HL-60 (cell line): ENCODE data around the gene TMED8.
A peak's percentile ranks its signal among the peaks of the same experiment; 100 is the strongest.

Experiments
- GABPA ChIP-seq: IDR thresholded peaks from 2 replicates; pipeline ENCODE4 v1.6.1; 2012; ENCODE audit warnings: low read depth
- POLR2AphosphoS5 ChIP-seq: IDR thresholded peaks from 2 replicates; pipeline ENCODE4 v1.6.1; 2012; ENCODE audit warnings: low read depth
- SPI1 ChIP-seq: IDR thresholded peaks from 2 replicates; pipeline ENCODE4 v1.6.1; 2012; ENCODE audit warnings: low read depth, mild to moderate bottlenecking, borderline replicate concordance
- TF ChIP-seq, protein P1 (sequence below): IDR thresholded peaks from one replicate; pipeline ENCODE4 v1.5.1; 2011; ENCODE audit warnings: low read length, control low read depth, inconsistent platforms; ENCODE audit not compliant: insufficient read depth
- TF ChIP-seq, protein P2 (sequence below): IDR thresholded peaks from 2 replicates; pipeline ENCODE4 v1.6.1; 2012; ENCODE audit warnings: low read depth; ENCODE audit not compliant: insufficient replicate concordance

DNA sequence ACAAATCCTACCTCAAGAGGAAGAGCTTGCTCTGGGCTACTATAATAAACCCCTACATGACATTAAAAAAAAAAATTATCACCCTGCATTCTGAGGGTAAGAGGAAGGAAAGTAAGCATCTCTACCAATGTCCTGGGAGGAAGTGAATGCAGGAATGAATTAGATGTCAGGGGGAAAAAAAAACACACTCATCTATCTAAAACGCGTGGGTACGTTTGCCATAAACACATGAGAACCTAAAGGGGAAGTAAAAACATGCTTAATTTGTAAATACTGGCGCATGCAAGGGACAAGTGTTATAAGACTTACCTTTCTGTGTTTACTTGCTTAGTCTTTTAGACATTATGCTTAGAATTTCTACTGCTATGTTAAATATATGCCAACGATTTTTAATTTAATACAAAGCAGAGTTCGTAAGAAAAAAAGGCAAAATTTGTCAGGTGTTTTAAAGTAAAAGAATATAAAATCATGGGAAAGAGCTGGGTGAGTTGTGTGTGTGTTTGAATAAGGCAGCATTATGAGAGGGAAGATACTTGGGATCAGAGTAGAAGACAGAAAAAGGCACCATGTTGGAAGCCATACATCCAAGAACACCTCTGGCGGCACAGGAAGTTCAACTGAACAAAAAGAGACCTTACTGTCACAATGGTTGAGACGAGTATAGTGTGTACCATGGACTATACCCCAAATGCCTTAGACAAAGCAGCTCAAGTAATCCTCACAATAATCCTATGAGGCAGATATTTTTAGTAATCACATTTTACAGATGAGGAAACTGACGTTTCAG is 1.5 kb downstream of the TMED8 start:
- TF ChIP-seq, protein P1, sequence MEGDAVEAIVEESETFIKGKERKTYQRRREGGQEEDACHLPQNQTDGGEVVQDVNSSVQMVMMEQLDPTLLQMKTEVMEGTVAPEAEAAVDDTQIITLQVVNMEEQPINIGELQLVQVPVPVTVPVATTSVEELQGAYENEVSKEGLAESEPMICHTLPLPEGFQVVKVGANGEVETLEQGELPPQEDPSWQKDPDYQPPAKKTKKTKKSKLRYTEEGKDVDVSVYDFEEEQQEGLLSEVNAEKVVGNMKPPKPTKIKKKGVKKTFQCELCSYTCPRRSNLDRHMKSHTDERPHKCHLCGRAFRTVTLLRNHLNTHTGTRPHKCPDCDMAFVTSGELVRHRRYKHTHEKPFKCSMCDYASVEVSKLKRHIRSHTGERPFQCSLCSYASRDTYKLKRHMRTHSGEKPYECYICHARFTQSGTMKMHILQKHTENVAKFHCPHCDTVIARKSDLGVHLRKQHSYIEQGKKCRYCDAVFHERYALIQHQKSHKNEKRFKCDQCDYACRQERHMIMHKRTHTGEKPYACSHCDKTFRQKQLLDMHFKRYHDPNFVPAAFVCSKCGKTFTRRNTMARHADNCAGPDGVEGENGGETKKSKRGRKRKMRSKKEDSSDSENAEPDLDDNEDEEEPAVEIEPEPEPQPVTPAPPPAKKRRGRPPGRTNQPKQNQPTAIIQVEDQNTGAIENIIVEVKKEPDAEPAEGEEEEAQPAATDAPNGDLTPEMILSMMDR, result no peak
- no peak for TF ChIP-seq POLR2AphosphoS5
- TF ChIP-seq, protein P2, sequence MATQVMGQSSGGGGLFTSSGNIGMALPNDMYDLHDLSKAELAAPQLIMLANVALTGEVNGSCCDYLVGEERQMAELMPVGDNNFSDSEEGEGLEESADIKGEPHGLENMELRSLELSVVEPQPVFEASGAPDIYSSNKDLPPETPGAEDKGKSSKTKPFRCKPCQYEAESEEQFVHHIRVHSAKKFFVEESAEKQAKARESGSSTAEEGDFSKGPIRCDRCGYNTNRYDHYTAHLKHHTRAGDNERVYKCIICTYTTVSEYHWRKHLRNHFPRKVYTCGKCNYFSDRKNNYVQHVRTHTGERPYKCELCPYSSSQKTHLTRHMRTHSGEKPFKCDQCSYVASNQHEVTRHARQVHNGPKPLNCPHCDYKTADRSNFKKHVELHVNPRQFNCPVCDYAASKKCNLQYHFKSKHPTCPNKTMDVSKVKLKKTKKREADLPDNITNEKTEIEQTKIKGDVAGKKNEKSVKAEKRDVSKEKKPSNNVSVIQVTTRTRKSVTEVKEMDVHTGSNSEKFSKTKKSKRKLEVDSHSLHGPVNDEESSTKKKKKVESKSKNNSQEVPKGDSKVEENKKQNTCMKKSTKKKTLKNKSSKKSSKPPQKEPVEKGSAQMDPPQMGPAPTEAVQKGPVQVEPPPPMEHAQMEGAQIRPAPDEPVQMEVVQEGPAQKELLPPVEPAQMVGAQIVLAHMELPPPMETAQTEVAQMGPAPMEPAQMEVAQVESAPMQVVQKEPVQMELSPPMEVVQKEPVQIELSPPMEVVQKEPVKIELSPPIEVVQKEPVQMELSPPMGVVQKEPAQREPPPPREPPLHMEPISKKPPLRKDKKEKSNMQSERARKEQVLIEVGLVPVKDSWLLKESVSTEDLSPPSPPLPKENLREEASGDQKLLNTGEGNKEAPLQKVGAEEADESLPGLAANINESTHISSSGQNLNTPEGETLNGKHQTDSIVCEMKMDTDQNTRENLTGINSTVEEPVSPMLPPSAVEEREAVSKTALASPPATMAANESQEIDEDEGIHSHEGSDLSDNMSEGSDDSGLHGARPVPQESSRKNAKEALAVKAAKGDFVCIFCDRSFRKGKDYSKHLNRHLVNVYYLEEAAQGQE, result no peak
- no peak for TF ChIP-seq GABPA
- TF ChIP-seq SPI1, result peak; percentile 42; the same call in 1 of the 2 replicates
